ENCODE results near the gene ST3GAL5.
"Not testable (repeated sequence)": the region's sequence is repeated elsewhere in the genome, so short reads cannot be mapped to it uniquely, and the experiment has no call there.

ST3GAL5 gene

DNA sequence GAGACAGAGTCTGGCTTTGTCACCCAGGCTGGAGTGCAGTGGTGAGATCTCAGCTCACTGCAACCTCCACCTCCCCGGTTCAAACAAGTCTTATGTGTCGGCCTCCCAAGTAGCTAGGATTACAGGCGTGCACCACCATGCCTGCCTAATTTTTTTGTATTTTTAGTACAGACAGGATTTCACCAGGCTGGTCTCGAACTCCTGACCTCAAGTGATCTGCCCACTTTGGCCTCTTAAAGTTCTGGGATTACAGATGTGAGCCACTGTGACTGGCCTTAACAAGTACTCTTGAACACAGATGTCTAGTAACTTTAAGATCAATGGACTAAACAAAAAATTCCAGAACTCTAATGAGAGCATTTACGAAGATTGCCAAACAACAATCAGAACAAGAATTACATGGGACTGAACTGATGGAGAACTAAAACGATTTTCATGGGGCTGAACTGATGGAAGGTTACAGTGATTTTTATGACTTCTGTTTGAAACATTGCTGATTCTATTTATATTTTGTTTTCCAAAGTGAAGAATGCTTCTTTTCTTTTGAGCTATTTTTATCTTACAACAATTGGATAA is 46.5 kb upstream of the ST3GAL5 start:
- Histone ChIP-seq H3K9me3 (ENCODE audit: severe bottlenecking) (no peaks in the 10 kb centered on the region), H3K36me3 (no peaks in the 10 kb centered on the region), H3K27me3 (ENCODE audit: insufficient read depth, low read depth, severe bottlenecking) (peaks cover 6% of the 10 kb centered on the region), H3K4me3 (ENCODE audit: low read depth, low read length) (no peak overlapping the region), H3K27ac (no peak overlapping the region)
- no peak for DNase-seq
- no peak for TF ChIP-seq CTCF (IDR thresholded peaks at IDR 0.05; ENCODE audit: low read depth, low read length)

DNA sequence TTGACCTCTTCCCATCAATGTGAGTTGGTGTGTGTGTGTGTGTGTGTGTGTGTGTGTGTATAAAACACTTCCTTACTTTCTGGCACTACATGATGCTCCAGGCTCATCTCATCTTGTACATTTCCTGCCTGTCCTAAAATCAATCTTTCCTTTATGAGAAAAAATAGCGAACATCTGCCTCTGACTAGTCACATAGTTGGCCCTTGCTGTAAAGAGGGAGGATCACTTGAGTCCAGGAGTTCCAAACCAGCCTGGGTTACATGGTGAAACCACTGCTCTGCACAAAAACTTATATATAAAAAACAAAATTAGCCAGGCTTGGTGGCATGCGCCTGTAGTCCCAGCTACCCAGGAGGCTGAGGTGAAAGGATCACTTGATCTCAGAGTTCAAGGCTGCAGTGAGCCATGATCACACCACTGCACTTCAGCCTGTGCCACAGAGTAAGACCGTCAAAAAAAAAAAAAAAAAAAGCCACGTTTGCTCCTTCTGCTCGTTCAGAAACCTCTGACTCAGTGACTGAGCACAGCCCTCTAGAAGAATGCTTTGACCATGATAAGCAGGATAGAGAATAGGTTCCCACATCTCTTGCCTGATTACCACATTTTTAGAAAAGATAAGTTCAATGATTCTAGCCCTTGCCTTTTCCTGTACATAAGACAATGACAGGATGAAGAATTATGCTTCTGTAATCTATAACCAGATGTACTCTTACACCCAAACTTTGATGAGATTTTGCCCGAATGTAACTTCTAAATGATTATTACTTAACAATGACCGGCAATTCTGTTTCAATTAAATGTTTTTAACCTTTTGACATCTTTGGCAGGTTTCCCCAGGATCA is 45.2 kb upstream of the ST3GAL5 start:
- Histone ChIP-seq H3K27me3 (ENCODE audit: insufficient read depth, low read depth, severe bottlenecking) (peaks cover 6% of the 10 kb centered on the region), H3K27ac (no peak overlapping the region), H3K36me3 (no peaks in the 10 kb centered on the region), H3K9me3 (ENCODE audit: severe bottlenecking) (no peaks in the 10 kb centered on the region), H3K4me3 (ENCODE audit: low read depth, low read length) (no peak overlapping the region)
- TF ChIP-seq CTCF (IDR thresholded peaks at IDR 0.05; ENCODE audit: low read depth, low read length): no peak
- DNase-seq: no peak

DNA sequence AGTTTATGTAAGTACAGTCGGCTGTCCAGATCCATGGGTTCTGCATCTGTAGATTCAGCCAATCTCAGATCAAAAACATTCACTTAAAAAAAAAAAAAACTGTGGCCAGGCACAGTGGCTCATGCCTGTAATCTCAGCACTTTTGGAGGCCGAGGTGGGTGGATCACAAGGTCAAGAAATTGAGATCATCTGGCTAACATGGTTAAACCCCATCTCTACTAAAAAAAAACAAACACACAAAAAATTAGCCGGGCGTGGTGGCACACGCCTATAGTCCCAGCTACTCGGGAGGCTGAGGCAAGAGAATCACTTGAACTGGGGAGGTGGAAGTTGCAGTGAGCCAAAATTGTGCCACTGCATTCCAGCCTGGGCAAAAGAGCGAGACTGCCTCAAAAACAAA is 42.4 kb upstream of the ST3GAL5 start:
- not testable (repeated sequence) for H3K27ac ChIP-seq; H3K4me3 ChIP-seq (ENCODE audit: low read depth, low read length); H3K27me3 ChIP-seq (ENCODE audit: insufficient read depth, low read depth, severe bottlenecking)

DNA sequence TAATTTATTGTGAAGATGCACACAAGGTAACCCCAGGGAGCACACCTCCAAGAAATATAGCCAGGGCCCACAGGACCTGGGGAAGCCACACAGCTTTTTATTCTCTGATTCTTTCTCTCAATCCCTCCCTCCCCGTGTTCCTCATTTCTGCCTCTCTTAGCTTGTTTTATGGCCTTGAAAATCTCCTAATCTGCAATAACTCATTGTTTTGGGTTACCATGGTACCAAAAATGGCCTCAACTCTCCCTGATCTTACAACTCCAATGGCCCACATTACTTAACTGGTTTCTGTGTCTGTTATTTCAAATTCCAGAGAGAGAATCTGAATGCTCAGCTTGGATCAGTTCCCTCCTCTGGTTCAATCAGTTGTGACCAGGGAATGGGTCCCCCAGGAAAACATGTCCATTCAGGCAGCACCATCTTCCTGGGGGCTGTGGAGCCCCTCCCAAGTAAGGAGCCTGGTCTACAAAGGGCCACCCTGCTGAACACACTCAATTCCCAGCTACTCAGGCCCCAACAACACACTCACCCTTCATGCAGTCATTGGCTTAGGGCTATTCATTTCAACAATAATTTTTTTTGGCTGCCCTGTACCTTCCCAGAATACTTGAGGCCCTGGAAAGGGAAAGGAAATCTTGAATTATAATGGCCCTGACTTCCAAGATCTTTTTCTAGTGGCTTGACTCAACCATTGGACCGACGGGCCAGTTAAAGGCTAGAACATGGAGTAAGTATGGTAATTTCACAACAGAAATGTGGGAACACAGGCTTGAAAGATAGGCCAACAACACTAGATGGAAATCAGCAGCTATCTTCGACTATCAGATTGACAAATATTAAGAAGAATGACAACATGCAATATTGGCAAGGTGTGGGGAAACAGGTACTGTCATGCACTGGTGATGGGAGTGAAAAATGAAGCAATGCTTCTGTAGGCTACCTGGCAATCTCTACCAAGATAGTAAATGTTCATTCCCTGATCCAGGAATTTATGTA is 41.6 kb upstream of the ST3GAL5 start:
- Histone ChIP-seq H3K36me3 (no peaks in the 10 kb centered on the region), H3K4me3 (ENCODE audit: low read depth, low read length) (no peak overlapping the region), H3K9me3 (ENCODE audit: severe bottlenecking) (no peaks in the 10 kb centered on the region), H3K27ac (no peak overlapping the region), H3K27me3 (ENCODE audit: insufficient read depth, low read depth, severe bottlenecking) (peaks cover 6% of the 10 kb centered on the region)
- DNase-seq: no peak
- no peak for TF ChIP-seq CTCF (IDR thresholded peaks at IDR 0.05; ENCODE audit: low read depth, low read length)

More for the DNA sequence above, 42.4 kb upstream of the ST3GAL5 start:
- not testable (repeated sequence) for H3K36me3 ChIP-seq; DNase-seq; H3K9me3 ChIP-seq (ENCODE audit: severe bottlenecking)

DNA sequence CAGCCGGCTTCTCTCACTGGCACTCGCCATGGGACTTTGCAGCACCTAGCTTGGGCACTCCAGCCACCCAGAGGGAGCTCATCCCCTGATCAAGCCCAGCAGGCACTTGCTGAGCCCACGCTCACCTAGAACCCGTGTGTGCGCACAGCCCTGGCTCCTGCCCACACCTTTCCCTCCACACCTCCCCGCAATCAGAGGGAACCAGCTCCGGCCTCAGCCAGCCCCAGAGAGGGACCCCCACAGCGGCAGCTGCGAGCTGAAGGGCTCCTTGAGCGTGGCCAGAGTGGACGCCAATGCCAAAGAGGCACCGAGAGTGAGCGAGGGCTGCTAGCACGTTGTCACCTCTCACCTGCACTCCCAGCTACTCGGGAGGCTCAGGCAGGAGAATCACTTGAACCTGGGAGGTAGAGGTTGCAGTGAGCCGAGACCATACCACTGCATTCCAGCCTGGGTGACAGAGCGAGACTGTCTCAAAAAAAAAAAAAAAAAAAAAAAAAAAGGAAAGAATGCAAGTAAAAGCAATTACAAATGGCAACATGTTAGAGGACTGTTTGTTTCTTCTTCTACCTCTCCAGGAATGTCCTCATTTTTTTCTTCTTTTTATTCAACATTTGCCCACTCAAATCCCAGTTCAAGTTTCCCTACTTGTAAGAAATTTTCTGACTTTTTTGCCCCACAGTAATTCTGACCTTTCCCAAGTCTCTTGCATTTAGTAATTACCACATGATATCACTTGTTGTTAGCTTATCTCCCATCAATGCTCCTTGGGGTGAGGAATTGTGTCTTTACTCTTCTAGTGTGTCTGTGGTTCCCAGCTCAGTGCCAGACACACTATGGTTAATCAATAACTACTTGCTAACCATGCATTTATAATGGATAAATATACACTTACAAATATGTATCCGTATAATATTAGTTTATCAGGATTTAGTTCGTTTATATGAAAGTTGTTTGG is 40.6 kb upstream of the ST3GAL5 start:
- no peak for TF ChIP-seq CTCF (IDR thresholded peaks at IDR 0.05; ENCODE audit: low read depth, low read length)

More for the DNA sequence above, 40.6 kb upstream of the ST3GAL5 start:
- DNase-seq: no peak
- no peaks in the 10 kb centered on the region for H3K36me3 ChIP-seq
- H3K27me3 ChIP-seq (ENCODE audit: insufficient read depth, low read depth, severe bottlenecking): peaks cover 6% of the 10 kb centered on the region
- no peaks in the 10 kb centered on the region for H3K9me3 ChIP-seq (ENCODE audit: severe bottlenecking)
- H3K27ac ChIP-seq: no peak overlapping the region
- no peak overlapping the region for H3K4me3 ChIP-seq (ENCODE audit: low read depth, low read length)
